Breast epithelium (tissue), 4 donors: Measurements from ENCODE around the gene ATP8B1. TPM values are rescaled to one million over a fixed set of nuclear protein-coding genes. Genes with fewer than 3 reads are reported as not detected.
"Not testable (repeated sequence)": the region's sequence is repeated elsewhere in the genome, so short reads cannot be mapped to it uniquely, and the experiment has no call there.

Experiments used
- DNase-seq, 2 donors: peaks; one replicate each; pipeline ENCODE4 v3.0.0-alpha.2; 2019; ENCODE audit warnings: low spot score in 2 of 2
- H3K27ac ChIP-seq, 2 donors: fragments of 200-600 bp; sonication (generic) in 1 of 2; one replicate each; pipeline ENCODE4 v1.5.1; 2016 to 2019; ENCODE audit warnings: mild to moderate bottlenecking in 1 of 2
- H3K27me3 ChIP-seq, 2 donors: fragments of 200-600 bp; sonication (generic) in 1 of 2; one replicate each; pipeline versions ENCODE4 v1.5.1 to v1.6.0; 2017 to 2019; ENCODE audit warnings: control low read depth in 1 of 2, mild to moderate bottlenecking in 1 of 2
- H3K36me3 ChIP-seq: fragments of 200-600 bp; one replicate; pipeline ENCODE4 v1.5.1; 2019
- H3K4me1 ChIP-seq, 2 donors: fragments of 200-600 bp; sonication (generic); one replicate each; pipeline ENCODE4 v1.5.1; 2016 to 2019; ENCODE audit warnings: control low read depth in 1 of 2
- H3K4me3 ChIP-seq, 3 donors: fragments of 200-600 bp; sonication (generic); 1 replicate in 2 of 3; 2 replicates in 1 of 3; pipeline ENCODE4 v1.5.1; 2016 to 2019; ENCODE audit warnings: mild to moderate bottlenecking in 3 of 3, moderate library complexity in 2 of 3
- H3K9me3 ChIP-seq, 2 donors: fragments of 200-600 bp; sonication (generic) in 1 of 2; one replicate each; pipeline ENCODE4 v1.5.1; 2016 to 2019; ENCODE audit warnings: control low read depth in 1 of 2
- CTCF ChIP-seq, 3 donors: fragments of 450-650 bp; IDR thresholded peaks; one replicate each; pipeline ENCODE4 v1.5.1; 2016 to 2017; ENCODE audit warnings: antibody characterized with exemption in 3 of 3, mild to moderate bottlenecking in 3 of 3, moderate library complexity in 3 of 3
- POLR2A ChIP-seq: fragments of 450-650 bp; IDR thresholded peaks from one replicate; pipeline ENCODE4 v1.6.1; 2016; ENCODE audit warnings: antibody characterized with exemption, mild to moderate bottlenecking, moderate library complexity
- POLR2AphosphoS5 ChIP-seq, 3 donors: sonication (generic); formaldehyde crosslinking; IDR thresholded peaks; one replicate each; pipeline ENCODE4 v1.6.1; 2017; ENCODE audit warnings: antibody characterized with exemption in 3 of 3
- intact Hi-C: fragments of 100-400 bp; cut with DNase I; formaldehyde crosslinking; loops from one replicate; pipeline ENCODE4 v1.15.1; 2023; ENCODE audit warnings: low total_unique reads
- total RNA-seq, 3 donors: library from RNA; depleted of rRNA; stranded (reverse); fragments of >200 nt; gene quantifications; one replicate each; pipeline ENCODE4 v1.1.0, GENCODE V29; 2016

The ATP8B1 gene
- total RNA-seq, 3 donors from 2014 or later = 5.1 to 45.1 (median 41.3) TPM

GRCh38 chr18:57649556-57650500 lies 153.3 kb downstream of the ATP8B1 start:
- H3K9me3 ChIP-seq = no peaks in the 10 kb centered on the region
- intact Hi-C loops = no loop called here
- no peak overlapping the region for H3K4me3 ChIP-seq
- DNase-seq = no peak
- peak overlapping the region in 1 of 2 donors; percentile 16 for H3K27ac ChIP-seq
- no peaks in the 10 kb centered on the region for H3K4me1 ChIP-seq
- TF ChIP-seq POLR2A = no peak
- no peak for TF ChIP-seq POLR2AphosphoS5 (IDR thresholded peaks at IDR 0.05)
- TF ChIP-seq CTCF (IDR thresholded peaks at IDR 0.05) = no peak
- no peaks in the 10 kb centered on the region for H3K27me3 ChIP-seq
- H3K36me3 ChIP-seq = no peaks in the 10 kb centered on the region

- TF ChIP-seq POLR2AphosphoS5 (IDR thresholded peaks at IDR 0.05) = no peak
- no peak for TF ChIP-seq POLR2A
- TF ChIP-seq CTCF (IDR thresholded peaks at IDR 0.05) = no peak
- H3K4me1 ChIP-seq = no peaks in the 10 kb centered on the region
- DNase-seq = no peak
- H3K27ac ChIP-seq = no peak overlapping the region
- intact Hi-C loops = no loop called here
- no peak overlapping the region for H3K4me3 ChIP-seq
- H3K36me3 ChIP-seq = no peaks in the 10 kb centered on the region
- H3K9me3 ChIP-seq = no peaks in the 10 kb centered on the region
- H3K27me3 ChIP-seq = no peaks in the 10 kb centered on the region
Observed at GRCh38 chr18:57648414-57648813, 154.7 kb downstream of the ATP8B1 start.

GRCh38 chr18:57644540-57644939 lies 158.6 kb downstream of the ATP8B1 start:
- H3K4me3 ChIP-seq = no peak overlapping the region
- no peak overlapping the region for H3K27ac ChIP-seq
- intact Hi-C loops = no loop called here
- H3K27me3 ChIP-seq = no peaks in the 10 kb centered on the region
- DNase-seq = no peak
- TF ChIP-seq CTCF (IDR thresholded peaks at IDR 0.05) (no peak), POLR2AphosphoS5 (IDR thresholded peaks at IDR 0.05) (no peak), POLR2A (no peak)
- no peaks in the 10 kb centered on the region for H3K36me3 ChIP-seq
- H3K4me1 ChIP-seq = no peaks in the 10 kb centered on the region
- H3K9me3 ChIP-seq = no peaks in the 10 kb centered on the region

GRCh38 chr18:57643726-57644125 lies 159.4 kb downstream of the ATP8B1 start:
- H3K4me3 ChIP-seq, DNase-seq, H3K9me3 ChIP-seq, H3K4me1 ChIP-seq, H3K36me3 ChIP-seq, H3K27me3 ChIP-seq, intact Hi-C loops, H3K27ac ChIP-seq: not testable (repeated sequence)

- intact Hi-C loops, DNase-seq: not testable (repeated sequence)
Observed at GRCh38 chr18:57642462-57642861, 160.7 kb downstream of the ATP8B1 start.

GRCh38 chr18:57640749-57641148 lies 162.4 kb downstream of the ATP8B1 start:
- no peak for DNase-seq

More at GRCh38 chr18:57642462-57642861, 160.7 kb downstream of the ATP8B1 start:
- not testable (repeated sequence) for H3K4me1 ChIP-seq, H3K36me3 ChIP-seq, H3K27me3 ChIP-seq, H3K4me3 ChIP-seq, H3K27ac ChIP-seq, H3K9me3 ChIP-seq

More at GRCh38 chr18:57640749-57641148, 162.4 kb downstream of the ATP8B1 start:
- intact Hi-C loops = no loop called here
- TF ChIP-seq CTCF (IDR thresholded peaks at IDR 0.05) (no peak), POLR2AphosphoS5 (IDR thresholded peaks at IDR 0.05) (no peak), POLR2A (no peak)
- Histone ChIP-seq H3K4me1 (no peaks in the 10 kb centered on the region), H3K4me3 (no peak overlapping the region), H3K27me3 (no peaks in the 10 kb centered on the region), H3K36me3 (no peaks in the 10 kb centered on the region), H3K9me3 (no peaks in the 10 kb centered on the region), H3K27ac (no peak overlapping the region)
